Mesothelial cell of epicardium (in vitro differentiated cells): ENCODE data around the gene PEAR1. TPM values are rescaled to one million over a fixed set of nuclear protein-coding genes. Genes with fewer than 3 reads are reported as not detected.

Experiments
- DNase-seq, 2 experiments: peaks; one replicate each; pipeline ENCODE4 v3.0.0; 2021; ENCODE audit warnings: low spot score in 2 of 2; ENCODE audit not compliant: unreplicated experiment in 2 of 2
- H3K27ac Mint-ChIP-seq: 2 replicates; pipeline ENCODE4 v1.8.0; 2021; ENCODE audit warnings: mixed read lengths
- H3K27me3 Mint-ChIP-seq: 2 replicates; pipeline ENCODE4 v1.8.0; 2021; ENCODE audit warnings: low read depth, mixed read lengths
- H3K36me3 Mint-ChIP-seq: 2 replicates; pipeline ENCODE4 v1.8.0; 2021; ENCODE audit warnings: mixed read lengths
- H3K4me1 Mint-ChIP-seq: 2 replicates; pipeline ENCODE4 v1.8.0; 2021; ENCODE audit warnings: mixed read lengths
- H3K4me3 Mint-ChIP-seq: 2 replicates; pipeline ENCODE4 v1.8.0; 2021; ENCODE audit warnings: mild to moderate bottlenecking, moderate library complexity, mixed read lengths
- H3K9me3 Mint-ChIP-seq: 2 replicates; pipeline ENCODE4 v1.8.0; 2021; ENCODE audit warnings: mixed read lengths
- CTCF ChIP-seq: fragments of 200-600 bp; sonication (generic); IDR thresholded peaks from one replicate; pipeline ENCODE4 v1.5.0; 2021; ENCODE audit warnings: antibody characterized with exemption; ENCODE audit not compliant: unreplicated experiment
- total RNA-seq: library from RNA; stranded (reverse); gene quantifications from 3 replicates; pipeline ENCODE4 v1.2.1, GENCODE V29; 2021

Gene PEAR1
- total RNA-seq, 1 donor from 2014 or later: 16.1 TPM

- H3K9me3 Mint-ChIP-seq: no peaks in the 10 kb centered on the region
- H3K36me3 Mint-ChIP-seq: no peaks in the 10 kb centered on the region
- DNase-seq: no peak
- TF ChIP-seq CTCF: no peak
- no peak overlapping the region for H3K4me3 Mint-ChIP-seq
- peaks cover 18% of the 10 kb centered on the region for H3K4me1 Mint-ChIP-seq
- no peak overlapping the region for H3K27ac Mint-ChIP-seq
- peaks cover 25% of the 10 kb centered on the region for H3K27me3 Mint-ChIP-seq
Measured at GRCh38 chr1:156884560-156885184, 8.8 kb upstream of the PEAR1 start.

- no peak for TF ChIP-seq CTCF
- Mint-ChIP-seq H3K9me3 (no peaks in the 10 kb centered on the region), H3K36me3 (no peaks in the 10 kb centered on the region), H3K4me3 (no peak overlapping the region), H3K27ac (no peak overlapping the region), H3K27me3 (peaks cover 25% of the 10 kb centered on the region), H3K4me1 (peaks cover 18% of the 10 kb centered on the region)
- no peak for DNase-seq
Measured at GRCh38 chr1:156885314-156885713, 8.2 kb upstream of the PEAR1 start.

GRCh38 chr1:156885880-156886355 lies 7.6 kb upstream of the PEAR1 start:
- Mint-ChIP-seq H3K27ac (no peak overlapping the region), H3K4me1 (peaks cover 18% of the 10 kb centered on the region), H3K36me3 (no peaks in the 10 kb centered on the region), H3K27me3 (peaks cover 31% of the 10 kb centered on the region), H3K9me3 (no peaks in the 10 kb centered on the region), H3K4me3 (no peak overlapping the region)
- no peak for DNase-seq
- TF ChIP-seq CTCF: no peak

- no peak overlapping the region for H3K4me3 Mint-ChIP-seq
- peaks cover 18% of the 10 kb centered on the region for H3K4me1 Mint-ChIP-seq
- peak overlapping the region; percentile 58 for H3K27ac Mint-ChIP-seq
- peaks cover 36% of the 10 kb centered on the region for H3K27me3 Mint-ChIP-seq
- no peaks in the 10 kb centered on the region for H3K36me3 Mint-ChIP-seq
- no peak for TF ChIP-seq CTCF
- no peak for DNase-seq
- H3K9me3 Mint-ChIP-seq: no peaks in the 10 kb centered on the region
Measured at GRCh38 chr1:156886583-156887281, 6.8 kb upstream of the PEAR1 start.

- no peaks in the 10 kb centered on the region for H3K9me3 Mint-ChIP-seq
- no peak overlapping the region for H3K4me3 Mint-ChIP-seq
- no peak for TF ChIP-seq CTCF
- H3K27me3 Mint-ChIP-seq: peaks cover 42% of the 10 kb centered on the region
- no peaks in the 10 kb centered on the region for H3K36me3 Mint-ChIP-seq
- no peak for DNase-seq
- H3K4me1 Mint-ChIP-seq: peaks cover 20% of the 10 kb centered on the region
- no peak overlapping the region for H3K27ac Mint-ChIP-seq
Measured at GRCh38 chr1:156887317-156887716, 6.2 kb upstream of the PEAR1 start.
